ENCODE measurements around the gene ARL4D. TPM values are rescaled to one million over a fixed set of nuclear protein-coding genes. Genes with fewer than 3 reads are reported as not detected.
"Not testable (repeated sequence)": the region's sequence is repeated elsewhere in the genome, so short reads cannot be mapped to it uniquely, and the experiment has no call there.

ARL4D gene
- total RNA-seq, 1 donor = 22.2 TPM

- no peak for DNase-seq (ENCODE audit: low read depth)
- TF ChIP-seq CTCF (IDR thresholded peaks at IDR 0.05; ENCODE audit: insufficient read depth, low read length) = no peak
- H3K4me3 ChIP-seq (ENCODE audit: low read depth, low read length) = no peak overlapping the region
Observed at GRCh38 chr17:43363181-43363925, 35.4 kb upstream of the ARL4D start.

GRCh38 chr17:43363926-43364285, 34.9 kb upstream of the ARL4D start:
- H3K4me3 ChIP-seq (ENCODE audit: low read depth, low read length) = no peak overlapping the region
- TF ChIP-seq CTCF (IDR thresholded peaks at IDR 0.05; ENCODE audit: insufficient read depth, low read length) = no peak
- no peak for DNase-seq (ENCODE audit: low read depth)

- H3K4me3 ChIP-seq (ENCODE audit: low read depth, low read length) = no peak overlapping the region
- DNase-seq (ENCODE audit: low read depth) = no peak
- peak; percentile 17 for TF ChIP-seq CTCF (IDR thresholded peaks at IDR 0.05; ENCODE audit: insufficient read depth, low read length)
Observed at GRCh38 chr17:43365356-43365755, 33.4 kb upstream of the ARL4D start.

- not testable (repeated sequence) for DNase-seq (ENCODE audit: low read depth)
Observed at GRCh38 chr17:43365921-43366320, 32.9 kb upstream of the ARL4D start.

GRCh38 chr17:43366891-43367736, 31.7 kb upstream of the ARL4D start:
- TF ChIP-seq CTCF (IDR thresholded peaks at IDR 0.05; ENCODE audit: insufficient read depth, low read length) = no peak
- DNase-seq (ENCODE audit: low read depth) = no peak
- peak overlapping the region; percentile 18 for H3K4me3 ChIP-seq (ENCODE audit: low read depth, low read length)

More at GRCh38 chr17:43365921-43366320, 32.9 kb upstream of the ARL4D start:
- H3K4me3 ChIP-seq (ENCODE audit: low read depth, low read length) = not testable (repeated sequence)

GRCh38 chr17:43367737-43368242, 31.0 kb upstream of the ARL4D start:
- TF ChIP-seq CTCF (IDR thresholded peaks at IDR 0.05; ENCODE audit: insufficient read depth, low read length) = no peak
- H3K4me3 ChIP-seq (ENCODE audit: low read depth, low read length) = peak overlapping the region; percentile 25
- DNase-seq (ENCODE audit: low read depth) = peak; percentile 96
